Measurements from ENCODE around the gene OR51B4. TPM values are rescaled to one million over a fixed set of nuclear protein-coding genes. Genes with fewer than 3 reads are reported as not detected.

The OR51B4 gene
- total RNA-seq, 1 experiment from 2014 or later: not detected

DNA sequence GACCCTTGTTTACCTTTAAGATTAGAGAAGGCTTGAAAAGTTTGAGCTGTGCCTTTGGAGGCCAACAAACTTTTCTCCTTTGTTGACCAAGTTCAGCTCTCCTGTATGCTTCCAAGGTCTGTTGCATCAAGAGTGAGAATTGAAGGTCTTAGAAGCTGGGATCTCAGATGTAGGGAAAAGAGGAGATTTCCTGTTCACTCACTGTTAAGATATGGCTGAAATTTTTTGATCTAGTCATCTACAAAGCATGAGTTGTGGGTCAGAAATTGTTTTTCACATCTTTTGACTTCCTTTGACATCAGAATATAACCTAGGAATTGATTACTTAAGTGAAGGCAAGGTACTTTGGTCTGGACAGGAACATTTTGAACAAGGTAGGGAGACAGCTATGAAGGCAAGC, 12.1 kb downstream of the OR51B4 start (continued):
- no peak for TF ChIP-seq EMX1 (CRISPR knock-in tag; IDR thresholded peaks at IDR 0.05)
- no peak for TF ChIP-seq NR1H2 (CRISPR knock-in tag; IDR thresholded peaks at IDR 0.05)
- TF ChIP-seq ZBTB21 (CRISPR knock-in tag; IDR thresholded peaks at IDR 0.05; ENCODE audit: borderline replicate concordance): no peak
- TF ChIP-seq, protein P1, sequence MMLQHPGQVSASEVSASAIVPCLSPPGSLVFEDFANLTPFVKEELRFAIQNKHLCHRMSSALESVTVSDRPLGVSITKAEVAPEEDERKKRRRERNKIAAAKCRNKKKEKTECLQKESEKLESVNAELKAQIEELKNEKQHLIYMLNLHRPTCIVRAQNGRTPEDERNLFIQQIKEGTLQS (CRISPR knock-in tag; conservative IDR thresholded peaks at IDR 0.05): no peak
- TF ChIP-seq FOXJ3 (CRISPR knock-in tag; IDR thresholded peaks at IDR 0.05; ENCODE audit: borderline replicate concordance): no peak
- TF ChIP-seq JAZF1 (CRISPR knock-in tag; IDR thresholded peaks at IDR 0.05): no peak
- no peak for TF ChIP-seq NFYB (CRISPR knock-in tag; conservative IDR thresholded peaks at IDR 0.05; ENCODE audit: low read depth)
- no peak for TF ChIP-seq ZNF416 (CRISPR knock-in tag; IDR thresholded peaks at IDR 0.05)
- TF ChIP-seq, protein P2, sequence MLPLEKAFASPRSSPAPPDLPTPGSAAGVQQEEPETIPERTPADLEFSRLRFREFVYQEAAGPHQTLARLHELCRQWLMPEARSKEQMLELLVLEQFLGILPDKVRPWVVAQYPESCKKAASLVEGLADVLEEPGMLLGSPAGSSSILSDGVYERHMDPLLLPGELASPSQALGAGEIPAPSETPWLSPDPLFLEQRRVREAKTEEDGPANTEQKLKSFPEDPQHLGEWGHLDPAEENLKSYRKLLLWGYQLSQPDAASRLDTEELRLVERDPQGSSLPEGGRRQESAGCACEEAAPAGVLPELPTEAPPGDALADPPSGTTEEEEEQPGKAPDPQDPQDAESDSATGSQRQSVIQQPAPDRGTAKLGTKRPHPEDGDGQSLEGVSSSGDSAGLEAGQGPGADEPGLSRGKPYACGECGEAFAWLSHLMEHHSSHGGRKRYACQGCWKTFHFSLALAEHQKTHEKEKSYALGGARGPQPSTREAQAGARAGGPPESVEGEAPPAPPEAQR (CRISPR knock-in tag; IDR thresholded peaks at IDR 0.05): no peak
- TF ChIP-seq ESRRA (CRISPR knock-in tag; IDR thresholded peaks at IDR 0.05; ENCODE audit: borderline replicate concordance): no peak

DNA sequence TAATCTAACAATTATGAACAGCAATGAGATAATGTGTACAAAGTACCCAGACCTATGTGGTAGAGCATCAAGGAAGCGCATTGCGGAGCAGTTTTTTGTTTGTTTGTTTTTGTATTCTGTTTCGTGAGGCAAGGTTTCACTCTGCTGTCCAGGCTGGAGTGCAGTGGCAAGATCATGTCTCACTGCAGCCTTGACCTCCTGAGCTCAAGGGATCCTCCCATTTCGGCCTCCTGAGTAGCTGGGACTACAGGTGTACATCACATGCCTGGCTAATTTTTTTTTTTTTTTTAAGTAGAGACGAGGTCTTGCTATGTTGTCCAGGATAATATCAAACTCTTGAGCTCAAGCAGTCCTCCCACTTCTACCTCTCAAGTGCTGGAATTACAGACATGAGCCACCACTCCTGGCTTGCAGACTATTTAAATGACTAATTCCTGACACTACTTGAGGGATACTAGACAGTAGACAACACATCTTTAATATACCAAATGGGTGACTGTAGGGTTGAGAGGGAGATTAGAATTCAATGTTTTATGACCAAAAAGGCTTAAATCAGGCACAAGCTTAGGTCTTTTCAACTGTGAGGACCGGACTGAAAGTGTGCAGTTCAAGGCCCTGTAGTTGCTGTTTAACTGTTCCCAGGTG, 12.7 kb downstream of the OR51B4 start:
- DNase-seq (ENCODE audit: low spot score) (no peak), ATAC-seq (no peak)
- POLR2A ChIA-PET: no interaction called here
- Mint-ChIP-seq H3K4me3 (no peak overlapping the region), H3K27ac (no peak overlapping the region), H3K4me1 (no peaks in the 10 kb centered on the region), H3K36me3 (no peaks in the 10 kb centered on the region), H3K27me3 (ENCODE audit: low read depth) (no peaks in the 10 kb centered on the region), H3K9me3 (peaks cover 5% of the 10 kb centered on the region)
- CTCF ChIA-PET: no interaction called here
- TF ChIP-seq, protein P3, sequence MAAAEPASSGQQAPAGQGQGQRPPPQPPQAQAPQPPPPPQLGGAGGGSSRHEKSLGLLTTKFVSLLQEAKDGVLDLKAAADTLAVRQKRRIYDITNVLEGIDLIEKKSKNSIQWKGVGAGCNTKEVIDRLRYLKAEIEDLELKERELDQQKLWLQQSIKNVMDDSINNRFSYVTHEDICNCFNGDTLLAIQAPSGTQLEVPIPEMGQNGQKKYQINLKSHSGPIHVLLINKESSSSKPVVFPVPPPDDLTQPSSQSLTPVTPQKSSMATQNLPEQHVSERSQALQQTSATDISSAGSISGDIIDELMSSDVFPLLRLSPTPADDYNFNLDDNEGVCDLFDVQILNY (CRISPR knock-in tag; IDR thresholded peaks at IDR 0.05): no peak
- TF ChIP-seq, protein P4, sequence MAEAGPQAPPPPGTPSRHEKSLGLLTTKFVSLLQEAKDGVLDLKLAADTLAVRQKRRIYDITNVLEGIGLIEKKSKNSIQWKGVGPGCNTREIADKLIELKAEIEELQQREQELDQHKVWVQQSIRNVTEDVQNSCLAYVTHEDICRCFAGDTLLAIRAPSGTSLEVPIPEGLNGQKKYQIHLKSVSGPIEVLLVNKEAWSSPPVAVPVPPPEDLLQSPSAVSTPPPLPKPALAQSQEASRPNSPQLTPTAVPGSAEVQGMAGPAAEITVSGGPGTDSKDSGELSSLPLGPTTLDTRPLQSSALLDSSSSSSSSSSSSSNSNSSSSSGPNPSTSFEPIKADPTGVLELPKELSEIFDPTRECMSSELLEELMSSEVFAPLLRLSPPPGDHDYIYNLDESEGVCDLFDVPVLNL (CRISPR knock-in tag; IDR thresholded peaks at IDR 0.05; ENCODE audit: borderline replicate concordance, low read depth): no peak
- TF ChIP-seq, protein P5, sequence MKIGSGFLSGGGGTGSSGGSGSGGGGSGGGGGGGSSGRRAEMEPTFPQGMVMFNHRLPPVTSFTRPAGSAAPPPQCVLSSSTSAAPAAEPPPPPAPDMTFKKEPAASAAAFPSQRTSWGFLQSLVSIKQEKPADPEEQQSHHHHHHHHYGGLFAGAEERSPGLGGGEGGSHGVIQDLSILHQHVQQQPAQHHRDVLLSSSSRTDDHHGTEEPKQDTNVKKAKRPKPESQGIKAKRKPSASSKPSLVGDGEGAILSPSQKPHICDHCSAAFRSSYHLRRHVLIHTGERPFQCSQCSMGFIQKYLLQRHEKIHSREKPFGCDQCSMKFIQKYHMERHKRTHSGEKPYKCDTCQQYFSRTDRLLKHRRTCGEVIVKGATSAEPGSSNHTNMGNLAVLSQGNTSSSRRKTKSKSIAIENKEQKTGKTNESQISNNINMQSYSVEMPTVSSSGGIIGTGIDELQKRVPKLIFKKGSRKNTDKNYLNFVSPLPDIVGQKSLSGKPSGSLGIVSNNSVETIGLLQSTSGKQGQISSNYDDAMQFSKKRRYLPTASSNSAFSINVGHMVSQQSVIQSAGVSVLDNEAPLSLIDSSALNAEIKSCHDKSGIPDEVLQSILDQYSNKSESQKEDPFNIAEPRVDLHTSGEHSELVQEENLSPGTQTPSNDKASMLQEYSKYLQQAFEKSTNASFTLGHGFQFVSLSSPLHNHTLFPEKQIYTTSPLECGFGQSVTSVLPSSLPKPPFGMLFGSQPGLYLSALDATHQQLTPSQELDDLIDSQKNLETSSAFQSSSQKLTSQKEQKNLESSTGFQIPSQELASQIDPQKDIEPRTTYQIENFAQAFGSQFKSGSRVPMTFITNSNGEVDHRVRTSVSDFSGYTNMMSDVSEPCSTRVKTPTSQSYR (CRISPR knock-in tag; IDR thresholded peaks at IDR 0.05): no peak
- TF ChIP-seq, protein P6, sequence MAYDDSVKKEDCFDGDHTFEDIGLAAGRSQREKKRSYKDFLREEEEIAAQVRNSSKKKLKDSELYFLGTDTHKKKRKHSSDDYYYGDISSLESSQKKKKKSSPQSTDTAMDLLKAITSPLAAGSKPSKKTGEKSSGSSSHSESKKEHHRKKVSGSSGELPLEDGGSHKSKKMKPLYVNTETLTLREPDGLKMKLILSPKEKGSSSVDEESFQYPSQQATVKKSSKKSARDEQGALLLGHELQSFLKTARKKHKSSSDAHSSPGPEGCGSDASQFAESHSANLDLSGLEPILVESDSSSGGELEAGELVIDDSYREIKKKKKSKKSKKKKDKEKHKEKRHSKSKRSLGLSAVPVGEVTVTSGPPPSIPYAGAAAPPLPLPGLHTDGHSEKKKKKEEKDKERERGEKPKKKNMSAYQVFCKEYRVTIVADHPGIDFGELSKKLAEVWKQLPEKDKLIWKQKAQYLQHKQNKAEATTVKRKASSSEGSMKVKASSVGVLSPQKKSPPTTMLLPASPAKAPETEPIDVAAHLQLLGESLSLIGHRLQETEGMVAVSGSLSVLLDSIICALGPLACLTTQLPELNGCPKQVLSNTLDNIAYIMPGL (CRISPR knock-in tag; IDR thresholded peaks at IDR 0.05): no peak
- no peak for TF ChIP-seq CREB1 (CRISPR knock-in tag; IDR thresholded peaks at IDR 0.05)

All from WTC11 (cell line).